ENCODE data around the gene ZC3H10. TPM values are rescaled to one million over a fixed set of nuclear protein-coding genes. Genes with fewer than 3 reads are reported as not detected.
A peak's percentile ranks its signal among the peaks of the same experiment; 100 is the strongest.

Gene ZC3H10
- total RNA-seq, 1 donor from 2014 or later = 2.0 TPM

GRCh38 chr12:56163533-56164344 is 45.7 kb downstream of the ZC3H10 start:
- intact Hi-C loops (cut with DNase I) = loop anchor here (5.0 kb wide), 1 partner anchor 41 kb away; no protein-coding TSS in a partner anchor
- peaks cover 3 to 78% of the 10 kb centered on the region in 2 donors for H3K36me3 ChIP-seq
- no peak for TF ChIP-seq POLR2A (IDR thresholded peaks at IDR 0.05)
- TF ChIP-seq POLR2AphosphoS5 (IDR thresholded peaks at IDR 0.05; ENCODE audit: insufficient read depth in 1 of 2, low read depth in 1 of 2) = no peak
- TF ChIP-seq CTCF (IDR thresholded peaks at IDR 0.05) = no peak
- peaks cover 27% of the 10 kb centered on the region for H3K4me1 ChIP-seq
- H3K27ac ChIP-seq = no peak overlapping the region
- H3K4me3 ChIP-seq = no peak overlapping the region
- DNase-seq (ENCODE audit: extremely low spot score in 2 of 2) = no peak
- no peaks in the 10 kb centered on the region for H3K27me3 ChIP-seq
- no peaks in the 10 kb centered on the region for H3K9me3 ChIP-seq

GRCh38 chr12:56164345-56164729 is 46.3 kb downstream of the ZC3H10 start:
- TF ChIP-seq POLR2A (IDR thresholded peaks at IDR 0.05) = no peak
- peak in 1 of 2 donors; percentile 44 for TF ChIP-seq POLR2AphosphoS5 (IDR thresholded peaks at IDR 0.05; ENCODE audit: insufficient read depth in 1 of 2, low read depth in 1 of 2)
- no peaks in the 10 kb centered on the region for H3K27me3 ChIP-seq
- H3K27ac ChIP-seq = no peak overlapping the region
- DNase-seq (ENCODE audit: extremely low spot score in 2 of 2) = no peak
- H3K36me3 ChIP-seq = peaks cover 3 to 84% of the 10 kb centered on the region in 2 donors
- H3K4me3 ChIP-seq = no peak overlapping the region
- H3K4me1 ChIP-seq = peaks cover 25% of the 10 kb centered on the region
- intact Hi-C loops (cut with DNase I) = loop anchor here (5.0 kb wide), 1 partner anchor 42 kb away; no protein-coding TSS in a partner anchor
- no peaks in the 10 kb centered on the region for H3K9me3 ChIP-seq

GRCh38 chr12:56165369-56165768 is 47.3 kb downstream of the ZC3H10 start:
- H3K36me3 ChIP-seq = peaks cover 3 to 86% of the 10 kb centered on the region in 2 donors
- no peaks in the 10 kb centered on the region for H3K27me3 ChIP-seq
- H3K4me1 ChIP-seq = peaks cover 14% of the 10 kb centered on the region
- H3K27ac ChIP-seq = no peak overlapping the region
- intact Hi-C loops (cut with DNase I) = no loop called here
- DNase-seq (ENCODE audit: extremely low spot score in 2 of 2) = no peak
- H3K9me3 ChIP-seq = no peaks in the 10 kb centered on the region
- H3K4me3 ChIP-seq = no peak overlapping the region
- TF ChIP-seq CTCF (IDR thresholded peaks at IDR 0.05) (no peak), POLR2AphosphoS5 (IDR thresholded peaks at IDR 0.05; ENCODE audit: insufficient read depth in 1 of 2, low read depth in 1 of 2) (no peak), POLR2A (IDR thresholded peaks at IDR 0.05) (no peak)

GRCh38 chr12:56169229-56169759 is 51.2 kb downstream of the ZC3H10 start:
- H3K4me1 ChIP-seq = no peaks in the 10 kb centered on the region
- H3K4me3 ChIP-seq = no peak overlapping the region
- H3K27me3 ChIP-seq = no peaks in the 10 kb centered on the region
- no peaks in the 10 kb centered on the region for H3K9me3 ChIP-seq
- H3K36me3 ChIP-seq = peaks cover 0 to 88% of the 10 kb centered on the region in 2 donors
- TF ChIP-seq POLR2A (IDR thresholded peaks at IDR 0.05) (no peak), CTCF (IDR thresholded peaks at IDR 0.05) (no peak), POLR2AphosphoS5 (IDR thresholded peaks at IDR 0.05; ENCODE audit: insufficient read depth in 1 of 2, low read depth in 1 of 2) (no peak)
- intact Hi-C loops (cut with DNase I) = no loop called here
- H3K27ac ChIP-seq = no peak overlapping the region
- DNase-seq (ENCODE audit: extremely low spot score in 2 of 2) = no peak

GRCh38 chr12:56172839-56173238 is 54.8 kb downstream of the ZC3H10 start:
- DNase-seq (ENCODE audit: extremely low spot score in 2 of 2) = no peak
- intact Hi-C loops (cut with DNase I) = no loop called here
- TF ChIP-seq POLR2A (IDR thresholded peaks at IDR 0.05) (no peak), CTCF (IDR thresholded peaks at IDR 0.05) (no peak), POLR2AphosphoS5 (IDR thresholded peaks at IDR 0.05; ENCODE audit: insufficient read depth in 1 of 2, low read depth in 1 of 2) (no peak)
- no peaks in the 10 kb centered on the region for H3K9me3 ChIP-seq
- H3K27ac ChIP-seq = no peak overlapping the region
- no peak overlapping the region for H3K4me3 ChIP-seq
- H3K27me3 ChIP-seq = no peaks in the 10 kb centered on the region
- H3K4me1 ChIP-seq = no peaks in the 10 kb centered on the region
- H3K36me3 ChIP-seq = peaks cover 0 to 99% of the 10 kb centered on the region in 2 donors

Other genes with a start within 250 kb of the ZC3H10 start
- 25.8 TPM for gene PYM1, start 190.4 kb upstream of the ZC3H10 start, total RNA-seq
- 140 TPM for gene DGKA, start 187.1 kb upstream of the ZC3H10 start, total RNA-seq
- 1.2 TPM for gene PMEL, start 152.2 kb upstream of the ZC3H10 start, total RNA-seq
- gene CDK2, start 151.4 kb upstream of the ZC3H10 start, total RNA-seq = 26.0 TPM
- 80.5 TPM for gene RAB5B, start 144.2 kb upstream of the ZC3H10 start, total RNA-seq
- 15.5 TPM for gene SUOX, start 121.0 kb upstream of the ZC3H10 start, total RNA-seq
- 4.4 TPM for gene IKZF4, start 97.2 kb upstream of the ZC3H10 start, total RNA-seq
- 597 TPM for gene RPS26, start 76.3 kb upstream of the ZC3H10 start, total RNA-seq
- gene ERBB3, start 38.1 kb upstream of the ZC3H10 start, total RNA-seq = 53.8 TPM
- 116 TPM for gene PA2G4, start 13.7 kb upstream of the ZC3H10 start, total RNA-seq
- gene RPL41, start 1.6 kb upstream of the ZC3H10 start, total RNA-seq = 2,458 TPM
- gene ESYT1, start 10.0 kb downstream of the ZC3H10 start, total RNA-seq = 140 TPM
- 40.8 TPM for gene MYL6B, start 34.3 kb downstream of the ZC3H10 start, total RNA-seq
- gene MYL6, start 40.1 kb downstream of the ZC3H10 start, total RNA-seq = 2,285 TPM
- 95.3 TPM for gene SMARCC2, start 71.2 kb downstream of the ZC3H10 start, total RNA-seq
- 79.6 TPM for gene RNF41, start 103.7 kb downstream of the ZC3H10 start, total RNA-seq
- gene NABP2, start 106.1 kb downstream of the ZC3H10 start, total RNA-seq = 20.4 TPM
- gene SLC39A5, start 111.8 kb downstream of the ZC3H10 start, total RNA-seq = not detected
- 22.6 TPM for gene ANKRD52, start 140.1 kb downstream of the ZC3H10 start, total RNA-seq
- 10.1 TPM for gene COQ10A, start 148.7 kb downstream of the ZC3H10 start, total RNA-seq
- gene CS, start 182.1 kb downstream of the ZC3H10 start, total RNA-seq = 140 TPM
- 65.6 TPM for gene CNPY2, start 197.7 kb downstream of the ZC3H10 start, total RNA-seq
- 37.6 TPM for gene PAN2, start 215.7 kb downstream of the ZC3H10 start, total RNA-seq
- not detected for gene IL23A, start 220.6 kb downstream of the ZC3H10 start, total RNA-seq
- gene STAT2, start 241.8 kb downstream of the ZC3H10 start, total RNA-seq = 109 TPM
- gene APOF, start 244.6 kb downstream of the ZC3H10 start, total RNA-seq = not detected

All from vagina (tissue), 2 donors.